ENCODE data around the gene CLCNKA.
"Not testable (repeated sequence)": the region's sequence is repeated elsewhere in the genome, so short reads cannot be mapped to it uniquely, and the experiment has no call there.

CLCNKA gene

GRCh38 chr1:16018749-16019643, 2.8 kb upstream of the CLCNKA start:
- no peak for DNase-seq

DNA sequence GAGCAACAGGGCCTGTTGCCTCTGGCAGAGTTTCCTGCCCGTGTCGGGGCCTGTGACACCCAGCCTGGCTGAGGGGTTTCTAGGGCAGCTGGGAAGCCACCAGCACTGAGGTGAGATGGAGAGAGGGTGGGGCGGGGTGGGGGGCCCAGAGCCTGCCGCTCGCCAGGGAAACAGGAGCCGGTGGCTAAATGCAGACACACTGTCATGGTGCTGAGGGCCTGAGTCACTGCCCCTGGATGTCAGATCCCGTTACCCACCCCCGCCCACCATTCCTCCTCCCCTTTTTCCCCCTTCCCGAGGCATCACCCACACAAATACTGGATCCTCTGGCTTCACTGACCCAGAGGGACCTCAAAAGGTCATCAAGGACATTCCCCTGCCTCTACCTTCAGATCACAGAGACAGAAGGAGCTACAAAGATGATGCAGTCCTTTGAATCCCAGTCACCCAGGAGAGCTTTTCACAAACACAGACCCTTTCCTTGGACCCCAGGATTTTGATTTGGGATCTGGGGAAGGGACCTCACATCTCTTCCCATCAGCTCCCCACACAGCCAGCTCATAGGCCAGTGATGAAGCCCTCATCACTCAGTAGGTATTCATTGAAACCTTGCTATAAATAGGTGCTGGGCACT, 2.1 kb upstream of the CLCNKA start:
- no peak for DNase-seq

GRCh38 chr1:16020325-16020724, 1.5 kb upstream of the CLCNKA start:
- no peak for DNase-seq

- DNase-seq = not testable (repeated sequence)
These were observed 958 bp upstream of the CLCNKA start for GRCh38 chr1:16020878-16021277.

DNA sequence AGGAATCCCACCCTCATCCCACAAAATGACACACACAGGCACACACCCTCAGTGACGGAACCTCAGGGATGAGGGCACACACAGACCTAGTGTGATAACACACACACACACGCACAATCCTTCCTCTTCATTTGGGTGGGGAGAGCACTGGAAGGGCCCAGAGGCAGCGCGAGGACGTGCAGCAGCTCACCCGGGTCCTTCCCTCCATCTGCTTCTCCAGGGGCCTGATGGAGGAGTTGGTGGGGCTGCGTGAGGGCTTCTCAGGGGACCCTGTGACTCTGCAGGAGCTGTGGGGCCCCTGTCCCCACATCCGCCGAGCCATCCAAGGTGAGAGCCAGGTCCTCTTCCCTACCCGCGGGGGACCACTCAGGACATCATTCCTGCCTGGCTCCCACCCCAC, 557 bp downstream of the CLCNKA start:
- no peak for DNase-seq

DNA sequence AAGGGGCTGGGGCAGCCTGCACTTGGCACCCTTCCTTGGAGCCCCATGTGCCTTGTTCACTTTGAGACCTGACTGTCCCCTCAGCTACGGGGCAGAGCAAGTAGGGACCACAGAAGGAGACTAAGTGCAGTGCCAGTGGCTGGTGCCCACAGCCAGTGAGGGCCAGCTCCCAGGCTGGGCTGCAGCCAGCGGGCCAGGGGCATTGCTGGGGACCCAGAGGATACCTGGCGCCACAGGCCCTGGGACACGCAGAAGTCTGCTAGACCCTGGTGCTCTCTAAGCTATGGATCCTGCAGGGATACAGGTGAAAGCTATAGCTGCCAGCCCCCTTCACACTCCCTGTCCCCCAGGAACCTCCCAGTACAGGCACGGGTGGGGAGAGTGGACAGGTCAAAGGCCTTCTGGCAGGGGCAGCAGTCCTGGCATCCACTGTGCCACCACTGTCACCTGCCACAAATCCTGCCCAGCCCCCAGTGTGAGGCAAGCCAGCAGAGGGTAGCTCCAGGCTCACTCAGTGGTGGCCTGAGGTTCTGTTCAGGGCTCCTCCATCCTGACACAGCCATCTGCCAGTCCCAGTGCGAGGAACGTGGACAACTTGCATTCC, 1.3 kb downstream of the CLCNKA start:
- no peak for DNase-seq

- DNase-seq = not testable (repeated sequence)
These were observed 4.5 kb downstream of the CLCNKA start for GRCh38 chr1:16026302-16026701.

GRCh38 chr1:16026723-16027484, 5.1 kb downstream of the CLCNKA start:
- DNase-seq = no peak

GRCh38 chr1:16028237-16029002, 6.6 kb downstream of the CLCNKA start:
- DNase-seq = no peak

DNA sequence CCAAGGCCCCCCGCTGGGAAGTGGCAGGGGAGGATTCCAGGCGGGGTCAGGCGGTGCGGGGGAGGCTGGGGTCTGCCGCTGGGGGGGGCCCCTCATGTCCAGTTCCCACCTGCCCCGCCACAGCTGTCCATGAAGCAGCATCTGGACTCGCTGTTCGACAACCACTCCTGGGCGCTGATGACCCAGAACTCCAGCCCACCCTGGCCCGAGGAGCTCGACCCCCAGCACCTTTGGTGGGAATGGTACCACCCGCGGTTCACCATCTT, 7.1 kb downstream of the CLCNKA start:
- DNase-seq = not testable (repeated sequence)

- no peak for DNase-seq
These were observed 7.5 kb downstream of the CLCNKA start for GRCh38 chr1:16029288-16029687.

DNA sequence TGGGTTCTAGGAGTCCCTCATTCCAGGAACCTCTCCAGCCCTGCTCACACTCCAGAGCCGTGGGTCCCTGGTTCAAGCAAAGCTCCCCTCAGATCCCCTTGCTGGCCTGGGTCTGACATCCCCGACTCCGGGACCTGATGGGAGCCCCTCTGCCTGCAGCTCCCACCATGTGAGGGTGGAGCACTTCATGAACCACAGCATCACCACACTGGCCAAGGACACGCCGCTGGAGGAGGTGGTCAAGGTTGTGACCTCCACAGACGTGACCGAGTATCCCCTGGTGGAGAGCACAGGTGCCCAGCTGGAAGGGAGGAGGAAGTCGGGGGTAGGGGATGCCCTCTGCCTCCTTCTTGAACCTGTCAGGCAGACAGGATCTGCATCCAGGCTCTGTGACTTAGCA, 9.7 kb downstream of the CLCNKA start:
- no peak for DNase-seq

- no peak for DNase-seq
These were observed 10.7 kb downstream of the CLCNKA start for GRCh38 chr1:16032388-16033102.

GRCh38 chr1:16033103-16033632, 11.3 kb downstream of the CLCNKA start:
- not testable (repeated sequence) for DNase-seq

GRCh38 chr1:16036461-16036860, 14.6 kb downstream of the CLCNKA start:
- not testable (repeated sequence) for DNase-seq

DNA sequence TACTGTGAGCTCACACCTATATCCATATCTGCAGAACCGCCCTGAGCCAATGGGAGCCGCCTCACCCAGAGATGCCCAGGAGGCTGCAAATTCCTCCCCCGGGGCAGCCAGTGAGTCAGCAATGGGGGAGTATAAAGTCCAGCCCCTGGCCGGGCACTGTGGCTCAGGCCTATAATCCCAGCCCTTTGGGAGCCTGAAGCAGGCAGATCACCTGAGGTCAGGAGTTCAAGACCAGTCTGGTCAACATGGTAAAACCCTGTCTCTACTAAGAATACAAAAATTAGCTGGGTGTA, 16.7 kb downstream of the CLCNKA start:
- no peak for DNase-seq

DNA sequence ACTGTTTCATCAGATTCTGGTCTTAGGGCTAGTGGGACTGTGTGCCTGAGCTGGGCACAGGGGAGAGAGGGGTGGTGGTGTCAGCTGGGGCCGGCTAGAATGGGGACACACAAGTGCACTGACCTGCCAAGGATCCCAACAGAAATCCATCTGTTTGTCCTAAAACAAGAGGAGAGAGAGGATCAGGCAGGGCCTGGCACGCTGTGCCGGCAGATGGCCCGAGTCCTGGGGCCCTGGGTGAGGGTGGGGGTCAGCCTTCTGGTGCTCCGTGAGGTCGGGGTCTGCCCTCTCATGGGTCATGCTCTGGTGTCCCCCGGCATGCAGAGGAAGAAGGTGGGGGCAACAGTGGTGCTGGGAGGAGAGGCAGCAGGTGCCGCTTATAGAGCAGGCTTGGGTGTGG, 18.0 kb downstream of the CLCNKA start:
- DNase-seq = not testable (repeated sequence)

DNA sequence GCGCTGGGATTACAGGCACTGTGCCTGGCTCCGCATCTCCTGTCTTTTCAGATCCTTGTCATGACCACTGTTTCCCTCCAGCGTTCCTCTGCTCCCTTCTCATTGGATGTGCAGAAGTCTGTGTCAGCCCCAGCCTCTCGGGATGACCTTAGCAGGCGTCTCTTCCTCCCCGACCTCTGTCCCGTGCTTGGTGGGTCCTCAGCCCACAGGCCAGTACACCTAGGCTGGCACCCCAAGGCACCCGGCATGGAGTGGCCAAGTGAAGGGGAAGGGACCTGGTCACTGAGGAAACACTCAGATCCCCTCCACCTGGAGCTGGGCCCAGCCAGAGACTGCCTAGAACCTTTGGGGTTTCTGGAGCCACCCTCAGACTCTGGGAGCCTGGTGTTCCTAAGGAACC, 19.4 kb downstream of the CLCNKA start:
- DNase-seq = no peak

DNA sequence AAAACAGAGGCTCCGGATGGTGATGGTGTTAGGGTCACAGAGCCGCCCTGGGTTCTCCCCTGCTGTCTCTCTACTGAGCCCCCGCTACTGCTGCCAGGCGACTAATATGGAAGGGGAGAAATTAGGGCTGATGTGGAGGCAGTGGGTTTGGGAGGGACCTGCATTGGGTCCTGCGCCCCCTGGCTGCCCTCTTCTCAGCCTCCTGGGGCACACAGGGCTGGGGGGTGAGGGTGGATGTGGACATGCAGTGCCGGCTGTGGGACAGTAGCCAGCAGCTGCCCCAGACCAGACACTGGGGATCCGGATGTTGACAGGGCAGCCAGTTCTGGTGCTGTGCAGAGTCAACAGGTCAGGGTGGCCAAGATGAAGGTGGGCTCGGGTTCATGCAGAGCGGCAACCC, 20.3 kb downstream of the CLCNKA start:
- no peak for DNase-seq

DNA sequence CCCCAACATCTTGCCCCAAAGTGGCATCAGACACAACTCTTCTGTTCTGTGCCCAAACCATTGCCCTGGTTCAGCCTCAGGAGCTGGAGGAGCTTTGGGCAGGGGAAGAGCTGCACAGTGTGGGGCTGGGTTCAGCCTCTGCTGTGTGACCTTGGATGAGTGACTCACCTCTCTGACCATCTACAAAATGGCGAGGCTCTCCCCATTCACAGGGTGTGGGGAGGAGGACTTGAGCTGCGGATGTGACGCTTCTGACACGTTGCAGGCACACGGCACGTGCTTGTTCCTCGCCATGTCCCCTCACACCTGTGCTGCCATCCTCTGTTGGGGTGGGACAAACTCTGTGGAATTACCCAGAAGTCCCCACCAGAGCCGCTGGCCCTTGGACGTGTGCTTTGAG, 20.8 kb downstream of the CLCNKA start:
- DNase-seq = not testable (repeated sequence)

- DNase-seq = no peak
These were observed 21.7 kb downstream of the CLCNKA start, which contains the start of gene CLCNKB for GRCh38 chr1:16043521-16043920. Gene CLCNKB, plus strand, starts transcription at chr1:16043782. Its CDS starts 711 bp downstream, at chr1:16044493.

DNA sequence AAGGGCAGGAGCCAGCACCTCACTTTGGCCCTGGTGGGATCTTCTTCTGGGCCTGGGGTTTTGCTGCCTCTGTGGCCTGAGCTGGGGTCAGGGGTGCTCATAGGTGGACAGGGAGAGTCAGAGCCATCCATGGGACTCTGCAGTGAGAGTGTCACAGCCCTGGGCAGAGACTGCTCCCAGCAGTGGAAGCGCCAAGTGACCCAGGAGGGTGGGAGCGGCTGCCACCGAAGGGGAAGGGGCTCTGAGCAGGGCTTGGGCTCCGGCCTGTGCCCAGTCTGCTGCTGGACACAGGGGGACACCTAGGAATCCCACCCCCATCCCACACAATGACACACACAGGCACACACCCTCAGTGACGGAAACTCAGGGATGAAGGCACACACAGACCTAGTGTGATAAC, 22.1 kb downstream of the CLCNKA start:
- DNase-seq = no peak
